Heart right ventricle (tissue), 16 donors: Measurements from ENCODE around the gene ENSA. TPM values are rescaled to one million over a fixed set of nuclear protein-coding genes. Genes with fewer than 3 reads are reported as not detected.
"Not testable (repeated sequence)": the region's sequence is repeated elsewhere in the genome, so short reads cannot be mapped to it uniquely, and the experiment has no call there.

ENCODE experiments used
- ATAC-seq, 8 donors: fragments of 200-7000 bp; cut with Tn5 transposase; one replicate each; pipeline ENCODE4 v1.9.1; 2020; ENCODE audit warnings: mild to moderate bottlenecking in 8 of 8, moderate library complexity in 8 of 8, moderate number of reproducible peaks in 1 of 8
- DNase-seq, 2 donors: peaks; one replicate each; pipeline ENCODE4 v3.0.0-alpha.2; 2020
- H3K27ac ChIP-seq, 10 donors: fragments of 200-600 bp; sonication (generic) in 2 of 10; one replicate each; pipeline versions ENCODE4 v1.5.0 to v1.8.0; 2020 to 2022; ENCODE audit warnings: mild to moderate bottlenecking in 3 of 10
- H3K27me3 ChIP-seq, 7 donors: fragments of 200-600 bp; one replicate each; pipeline ENCODE4 v1.8.0; 2021 to 2022; ENCODE audit warnings: mild to moderate bottlenecking in 2 of 7
- H3K36me3 ChIP-seq, 9 donors: fragments of 200-600 bp; sonication (generic) in 1 of 9; one replicate each; pipeline versions ENCODE4 v1.5.0 to v1.8.0; 2020 to 2022; ENCODE audit warnings: mild to moderate bottlenecking in 2 of 9
- H3K4me1 ChIP-seq, 9 donors: fragments of 200-600 bp; sonication (generic) in 1 of 9; one replicate each; pipeline versions ENCODE4 v1.5.0 to v1.8.0; 2020 to 2022; ENCODE audit warnings: mild to moderate bottlenecking in 4 of 9
- H3K4me3 ChIP-seq, 10 donors: fragments of 200-600 bp; sonication (generic) in 2 of 10; one replicate each; pipeline versions ENCODE4 v1.5.0 to v1.8.0; 2020 to 2022; ENCODE audit warnings: mild to moderate bottlenecking in 7 of 10, moderate library complexity in 2 of 10
- H3K9me3 ChIP-seq, 11 donors: fragments of 200-600 bp in 10 of 11; sonication (generic) in 2 of 11; one replicate each; pipeline versions ENCODE4 v1.5.0 to v1.8.0; 2013 to 2022; ENCODE audit warnings: mild to moderate bottlenecking in 2 of 11, control low read depth in 1 of 11, moderate library complexity in 1 of 11
- CTCF ChIP-seq, 9 donors: fragments of 200-600 bp; sonication (generic) in 2 of 9; IDR thresholded peaks; one replicate each; pipeline versions ENCODE4 v1.5.0 to v1.8.0; 2021 to 2022; ENCODE audit warnings: antibody characterized with exemption in 9 of 9, mild to moderate bottlenecking in 5 of 9, moderate library complexity in 1 of 9
- WGBS, 2 donors: extraction: QIAGEN DNeasy Blood & Tissue Kit; methylation state at CpG; one replicate each; pipeline ENCODE4 v1.1.7; 2013; ENCODE audit warnings: inconsistent platforms in 1 of 2; 5-methylcytosine and 5-hydroxymethylcytosine counted together
- intact Hi-C, 10 donors: fragments of 100-400 bp; cut with DNase I; formaldehyde crosslinking; loops; one replicate each; pipeline versions ENCODE4 v1.11.1 to v1.14.2; 2022
- polyA plus RNA-seq, 2 donors: library from polyadenylated mRNA; stranded (reverse); fragments of 200-250 nt; gene quantifications; one replicate each; pipeline ENCODE4 v1.2.3, GENCODE V29; 2013
- total RNA-seq, 10 donors: library from RNA; stranded (reverse); fragmentation: NEBNext Ultra II Directional in 3 of 10; extraction: Animal tissue kit (Norgen Biotek cat#: 25700) in 3 of 10; gene quantifications; one replicate each; pipeline versions ENCODE4 v1.2.1 to v1.2.4, GENCODE V29; 2021 to 2023
- donor health status: Arrhythmogenic right ventricular cardiomyopathy.
- donor health status: ischemic (EF 13 %, LVEDD 7.1; RV severe dilation, severe dysfunction).
- donor health status: healthy with polysubstance abuse.
- donor health status: DM: no; HTN: yes; CAD: no.
- donor health status: DM: no; HTN: no; CAD: no.
- donor health status: ischemic (EF 25% LVEDD 6.9; RV normal size, moderate dysfunction).
- donor health status: ischemic (EF 25% LVEDD 5.7; RV mildly dilated, moderate dysfunction).
- donor health status: healthy.
- donor health status: DM: yes; HTN: yes; CAD: no.
- donor health status: Ischemic cardiomyopathy.
- donor health status: ischemic (EF 35%, LVEDD 5.7; RV mildly dilated, moderate dysfunction).
- donor health status: nonischemic (EF 11% LVEDD 7.7; RV severe dilation, severe dysfunction).
- donor health status: DM: yes; HTN: yes; CAD: no.
- donor health status: PGD.
- donor health status: ischemic (EF 29% LVEDD 5.4; RV normal size, mild dysfunction).
- donor health status: nonischemic (EF 23%, LVEDD 6.1; RV moderate dilation, normal function).

ENSA gene
- total and polyA plus RNA-seq, 12 donors = 66.7 to 148 (median 129) TPM

GRCh38 chr1:150650193-150650592 is 20.8 kb upstream of the ENSA start:
- no peak for TF ChIP-seq CTCF (IDR thresholded peaks at IDR 0.05)
- Histone ChIP-seq H3K4me1 (peaks cover 0 to 19% (median 14%) of the 10 kb centered on the region in 9 donors), H3K4me3 (no peak overlapping the region), H3K9me3 (no peaks in the 10 kb centered on the region), H3K27me3 (no peaks in the 10 kb centered on the region), H3K27ac (peak overlapping the region in 2 of 10 donors; percentile 24 to 40), H3K36me3 (peaks cover 0 to 67% (median 19%) of the 10 kb centered on the region in 9 donors)
- WGBS, 2 donors = 64 to 69% methylated on average over 1 of the region's 1 CpG
- intact Hi-C loops = no loop called here
- DNase-seq (peak in 1 of 2 donors; percentile 4), ATAC-seq (peak; percentile 43 to 95 (median 88))

- no peaks in the 10 kb centered on the region for H3K27me3 ChIP-seq
- peak overlapping the region in 2 of 10 donors; percentile 24 to 40 for H3K27ac ChIP-seq
- no peaks in the 10 kb centered on the region for H3K9me3 ChIP-seq
- ATAC-seq (peak in 2 of 8 donors; percentile 8 to 13), DNase-seq (no peak)
- TF ChIP-seq CTCF (IDR thresholded peaks at IDR 0.05) = no peak
- intact Hi-C loops = no loop called here
- H3K36me3 ChIP-seq = peaks cover 0 to 67% (median 19%) of the 10 kb centered on the region in 9 donors
- peaks cover 0 to 19% (median 14%) of the 10 kb centered on the region in 9 donors for H3K4me1 ChIP-seq
- no peak overlapping the region for H3K4me3 ChIP-seq
- 88 to 92% methylated on average over 5 of the region's 5 CpGs for WGBS, 2 donors
Measured at GRCh38 chr1:150649441-150650075, 20.1 kb upstream of the ENSA start.

- intact Hi-C loops = no loop called here
Measured at GRCh38 chr1:150642296-150642695, 12.9 kb upstream of the ENSA start.

DNA sequence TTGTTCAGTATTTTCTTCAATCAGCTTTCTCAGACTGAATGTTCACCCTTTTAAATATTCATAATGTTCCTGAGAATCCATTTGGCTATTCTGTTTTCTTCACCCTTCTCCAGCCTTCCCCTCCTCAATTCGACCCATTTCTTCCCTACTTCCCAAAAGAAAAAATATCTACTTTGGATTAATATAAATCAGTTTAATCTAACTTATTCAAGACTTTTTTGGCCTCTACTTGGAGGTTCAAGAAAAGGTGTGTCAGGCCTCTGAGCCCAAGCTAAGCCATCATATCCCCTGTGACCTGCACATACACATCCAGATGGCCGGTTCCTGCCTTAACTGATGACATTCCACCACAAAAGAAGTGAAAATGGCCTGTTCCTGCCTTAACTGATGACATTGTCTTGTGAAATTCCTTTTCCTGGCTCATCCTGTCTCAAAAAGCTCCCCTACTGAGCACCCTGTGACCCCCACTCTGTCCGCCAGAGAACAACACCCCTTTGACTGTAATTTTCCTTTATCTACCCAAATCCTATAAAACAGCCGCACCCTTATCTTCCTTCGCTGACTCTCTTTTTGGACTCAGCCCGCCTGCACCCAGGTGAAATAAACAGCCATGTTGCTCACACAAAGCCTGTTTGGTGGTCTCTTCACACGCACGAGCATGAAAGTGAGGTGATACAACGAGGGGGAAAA is 11.9 kb upstream of the ENSA start:
- peaks cover 0 to 24% (median 0%) of the 10 kb centered on the region in 9 donors for H3K36me3 ChIP-seq
- H3K9me3 ChIP-seq, H3K27me3 ChIP-seq, H3K4me1 ChIP-seq, H3K27ac ChIP-seq, ATAC-seq, H3K4me3 ChIP-seq, intact Hi-C loops, DNase-seq: not testable (repeated sequence)
- 80 to 88% methylated on average over 9 of the region's 9 CpGs for WGBS, 2 donors

More at GRCh38 chr1:150642296-150642695, 12.9 kb upstream of the ENSA start:
- H3K4me1 ChIP-seq = no peaks in the 10 kb centered on the region
- no peak for DNase-seq
- H3K9me3 ChIP-seq = no peaks in the 10 kb centered on the region
- no peak for TF ChIP-seq CTCF (IDR thresholded peaks at IDR 0.05)
- H3K27ac ChIP-seq = no peak overlapping the region
- ATAC-seq = no peak
- peaks cover 0 to 35% (median 6%) of the 10 kb centered on the region in 9 donors for H3K36me3 ChIP-seq
- H3K27me3 ChIP-seq = no peaks in the 10 kb centered on the region
- WGBS, 2 donors = 73 to 81% methylated on average over 4 of the region's 4 CpGs
- no peak overlapping the region for H3K4me3 ChIP-seq

- H3K27ac ChIP-seq, H3K4me1 ChIP-seq, ATAC-seq, H3K27me3 ChIP-seq, H3K4me3 ChIP-seq, H3K36me3 ChIP-seq, H3K9me3 ChIP-seq, DNase-seq: not testable (repeated sequence)
- intact Hi-C loops = loop anchor here in 1 of 10 donors (10.0 kb wide), 1 partner anchor 56 kb away; the partner anchor contains the start of gene GOLPH3L
- 96 to 98% methylated on average over 6 of the region's 6 CpGs for WGBS, 2 donors
Measured at GRCh38 chr1:150638430-150638829, 9.0 kb upstream of the ENSA start.

DNA sequence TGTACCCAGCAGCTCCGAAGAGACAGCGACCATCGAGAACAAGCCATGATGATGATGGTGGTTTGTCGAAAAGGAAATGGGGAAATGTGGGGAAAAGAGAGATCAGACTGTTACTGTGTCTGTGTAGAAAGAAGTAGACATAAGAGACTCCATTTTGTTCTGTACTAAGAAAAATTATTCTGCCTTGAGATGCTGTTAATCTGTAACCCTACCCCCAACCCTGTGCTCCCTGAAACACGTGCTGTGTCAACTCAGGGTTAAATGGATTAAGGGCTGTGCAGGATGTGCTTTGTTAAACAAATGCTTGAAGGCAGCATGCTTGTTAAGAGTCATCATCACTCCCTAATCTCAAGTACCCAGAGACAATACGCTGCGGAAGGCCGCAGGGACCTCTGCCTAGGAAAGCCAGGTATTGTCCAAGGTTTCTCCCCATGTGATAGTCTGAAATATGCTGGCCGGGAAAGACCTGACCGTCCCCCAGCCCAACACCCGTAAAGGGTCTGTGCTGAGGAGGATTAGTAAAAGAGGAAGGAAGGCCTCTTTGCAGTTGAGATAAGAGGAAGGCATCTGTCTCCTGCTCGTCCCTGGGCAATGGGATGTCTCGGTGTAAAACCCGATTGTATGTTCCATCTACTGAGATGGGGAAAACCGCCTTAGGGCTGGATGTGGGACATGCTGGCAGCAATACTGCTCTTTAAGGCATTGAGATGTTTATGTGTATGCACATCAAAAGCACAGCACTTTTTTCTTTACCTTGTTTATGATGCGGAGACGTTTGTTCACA is 5.6 kb upstream of the ENSA start:
- 64 to 67% methylated on average over 15 of the region's 17 CpGs for WGBS, 2 donors
- not testable (repeated sequence) for DNase-seq, ATAC-seq, H3K27me3 ChIP-seq, H3K4me3 ChIP-seq, H3K27ac ChIP-seq, H3K9me3 ChIP-seq, H3K36me3 ChIP-seq
- peaks cover 0 to 27% (median 9%) of the 10 kb centered on the region in 9 donors for H3K4me1 ChIP-seq
- intact Hi-C loops = loop anchor here in 2 of 10 donors (5.0 to 10.0 kb wide), 2 partner anchors 60 to 62 kb away; partner anchors contain the start of gene GOLPH3L (in 2 of the 2)
